SK-N-SH (cell line): ENCODE results near the gene MAP3K4. TPM values are rescaled to one million over a fixed set of nuclear protein-coding genes. Genes with fewer than 3 reads are reported as not detected.

Source experiments
- CTCF ChIA-PET: fragments of 300-600, 350-600 bp; formaldehyde crosslinking; extraction: SDS; loops from one replicate; lab custom pipeline; 2021; lab: Yijun Ruan, JAX
- POLR2A ChIA-PET: fragments of 350-600 bp; sonication (Branson Sonifier 250); formaldehyde crosslinking; extraction: SDS; loops from one replicate; lab custom pipeline; 2020; ENCODE audit warnings: antibody characterized with exemption, inconsistent platforms; lab: Yijun Ruan, JAX
- DNase-seq: peaks from one replicate; pipeline ENCODE4 v3.0.0; 2012
- H2AFZ ChIP-seq: fragments of 200-600 bp; sonication (generic); 2 replicates; pipeline ENCODE4 v1.8.1; 2016; ENCODE audit warnings: antibody characterized with exemption, mild to moderate bottlenecking, low read depth
- H3F3A ChIP-seq: fragments of 200-600 bp; sonication (generic); replicated peaks from 2 replicates; pipeline ENCODE3; 2016; ENCODE audit warnings: antibody characterized with exemption, mild to moderate bottlenecking; ENCODE audit not compliant: insufficient read depth
- H3K27ac ChIP-seq, 2 experiments: fragments of 200-500 bp in 1 of 2; fragments of 200-600 bp in 1 of 2; sonication (Bioruptor generic) in 1 of 2; sonication (generic), shearing (Covaris generic) in 1 of 2; 2 replicates each; pipeline versions ENCODE4 v1.5.1 to v1.6.1; 2014 to 2016; ENCODE audit warnings: low read depth in 2 of 2, inconsistent platforms in 1 of 2, low read length in 1 of 2, mild to moderate bottlenecking in 1 of 2, mixed read lengths in 1 of 2
- H3K27me3 ChIP-seq: fragments of 200-600 bp; sonication (generic), shearing (Covaris generic); 2 replicates; pipeline ENCODE4 v1.6.1; 2016; ENCODE audit warnings: mixed run types; ENCODE audit not compliant: insufficient read depth
- H3K36me3 ChIP-seq, 2 experiments: fragments of 200-500 bp in 1 of 2; fragments of 200-600 bp in 1 of 2; sonication (Bioruptor generic) in 1 of 2; sonication (generic) in 1 of 2; replicated peaks in 1 of 2; 2 replicates each; pipeline versions ENCODE3 to v1.5.1; 2014 to 2016; ENCODE audit warnings: low read length in 1 of 2, mild to moderate bottlenecking in 1 of 2; ENCODE audit not compliant: insufficient read depth in 2 of 2, control insufficient read depth in 1 of 2
- H3K4me1 ChIP-seq, 2 experiments: fragments of 200-500 bp in 1 of 2; fragments of 200-600 bp in 1 of 2; sonication (Bioruptor generic) in 1 of 2; sonication (generic), shearing (Covaris generic) in 1 of 2; 2 replicates each; pipeline versions ENCODE4 v1.5.1 to v1.6.1; 2014 to 2016; ENCODE audit warnings: low read depth in 1 of 2, low read length in 1 of 2, mixed run types in 1 of 2; ENCODE audit not compliant: insufficient read depth in 2 of 2, control insufficient read depth in 1 of 2
- H3K4me2 ChIP-seq: fragments of 200-600 bp; sonication (generic), shearing (Covaris generic); 2 replicates; pipeline ENCODE4 v1.6.1; 2017; ENCODE audit warnings: mixed run types
- H3K4me3 ChIP-seq, 2 experiments: fragments of 200-500 bp in 1 of 2; fragments of 200-600 bp in 1 of 2; sonication (Bioruptor generic) in 1 of 2; sonication (generic), shearing (Covaris generic) in 1 of 2; 2 replicates each; pipeline versions ENCODE4 v1.5.1 to v1.8.1; 2014 to 2016; ENCODE audit warnings: low read depth in 2 of 2, inconsistent platforms in 1 of 2, low read length in 1 of 2, mild to moderate bottlenecking in 1 of 2, mixed read lengths in 1 of 2, moderate library complexity in 1 of 2
- H3K79me2 ChIP-seq: fragments of 200-600 bp; sonication (generic); 2 replicates; pipeline ENCODE4 v1.8.1; 2017; ENCODE audit warnings: mild to moderate bottlenecking; ENCODE audit not compliant: insufficient read depth
- H3K9ac ChIP-seq: fragments of 200-600 bp; sonication (generic); 2 replicates; pipeline ENCODE4 v1.6.1; 2017; ENCODE audit warnings: mixed run types
- H3K9me2 ChIP-seq: fragments of 200-600 bp; sonication (generic); 2 replicates; pipeline ENCODE4 v1.6.1; 2017; ENCODE audit warnings: mixed run types
- H3K9me3 ChIP-seq: fragments of 200-600 bp; sonication (generic); 2 replicates; pipeline ENCODE4 v1.6.1; 2017; ENCODE audit warnings: mixed run types, mild to moderate bottlenecking, moderate library complexity
- H4K20me1 ChIP-seq: fragments of 200-600 bp; sonication (generic); 2 replicates; pipeline ENCODE4 v1.6.1; 2017; ENCODE audit warnings: mild to moderate bottlenecking, mixed run types; ENCODE audit not compliant: insufficient read depth
- CHD2 ChIP-seq: fragments of 150-350 bp; IDR thresholded peaks from 2 replicates; pipeline ENCODE4 v1.6.1; 2018; ENCODE audit warnings: low read length; ENCODE audit not compliant: partially characterized antibody
- ELF1 ChIP-seq: IDR thresholded peaks from 2 replicates; pipeline ENCODE4 v1.4.0; 2012
- FOXJ3 ChIP-seq: sonication (generic); formaldehyde crosslinking; IDR thresholded peaks from 2 replicates; pipeline ENCODE4 v1.5.1; 2020; ENCODE audit warnings: mild to moderate bottlenecking, missing genetic modification reagents
- FOXM1 ChIP-seq: IDR thresholded peaks from 2 replicates; pipeline ENCODE4 v1.4.0; 2012; ENCODE audit warnings: low read depth, mild to moderate bottlenecking
- GABPA ChIP-seq: IDR thresholded peaks from 2 replicates; pipeline ENCODE4 v1.4.0; 2012; ENCODE audit warnings: low read depth, mild to moderate bottlenecking
- GATA2 ChIP-seq: sonication (generic); formaldehyde crosslinking; IDR thresholded peaks from 2 replicates; pipeline ENCODE4 v1.5.0; 2020; ENCODE audit warnings: mild to moderate bottlenecking, missing genetic modification reagents
- JUND ChIP-seq: IDR thresholded peaks from 2 replicates; pipeline ENCODE4 v1.4.0; 2012
- MEF2A ChIP-seq: IDR thresholded peaks from 2 replicates; pipeline ENCODE4 v1.4.0; 2012; ENCODE audit warnings: low read depth, borderline replicate concordance
- MXI1 ChIP-seq: IDR thresholded peaks from 2 replicates; pipeline ENCODE4 v1.6.1; 2012; ENCODE audit warnings: mild to moderate bottlenecking, low read depth, low read length, improper control_type of control experiment
- POLR2AphosphoS5 ChIP-seq: IDR thresholded peaks from 2 replicates; pipeline ENCODE4 v1.6.1; 2012; ENCODE audit warnings: low read depth, low read length
- RAD21 ChIP-seq: IDR thresholded peaks from 2 replicates; pipeline ENCODE4 v1.6.1; 2012; ENCODE audit warnings: mild to moderate bottlenecking, low read length
- RCOR1 ChIP-seq: fragments of 150-350 bp; IDR thresholded peaks from 2 replicates; pipeline ENCODE4 v1.6.1; 2017; ENCODE audit warnings: antibody characterized with exemption, low read length
- SIN3A ChIP-seq: IDR thresholded peaks from 2 replicates; pipeline ENCODE4 v1.6.1; 2012; ENCODE audit warnings: low read depth, mild to moderate bottlenecking, low read length, moderate library complexity, borderline replicate concordance
- SMC3 ChIP-seq: IDR thresholded peaks from 2 replicates; pipeline ENCODE4 v1.6.1; 2012; ENCODE audit warnings: low read depth, low read length, improper control_type of control experiment
- TEAD4 ChIP-seq: IDR thresholded peaks from 2 replicates; pipeline ENCODE4 v1.4.0; 2012; ENCODE audit warnings: mild to moderate bottlenecking, borderline replicate concordance; ENCODE audit not compliant: insufficient read depth
- WGBS: methylation state at CpG from one replicate; pipeline ENCODE4 v1.1.6; 2017; ENCODE audit warnings: low lambda C conversion rate; 5-methylcytosine and 5-hydroxymethylcytosine counted together
- polyA plus RNA-seq, 3 experiments: library from polyadenylated mRNA; depleted of rRNA; stranded (reverse); fragments of >200 nt; gene quantifications; 2 replicates each; pipeline ENCODE4 v1.2.3, GENCODE V29; 2012
- TF ChIP-seq, protein P1 (sequence below): fragments of 200-600 bp; sonication (generic); IDR thresholded peaks from 2 replicates; pipeline ENCODE4 v1.6.1; 2017; ENCODE audit warnings: antibody characterized with exemption, mild to moderate bottlenecking, moderate library complexity
- TF ChIP-seq, protein P2 (sequence below): IDR thresholded peaks from 2 replicates; pipeline ENCODE4 v1.4.0; 2012; ENCODE audit warnings: low read depth, borderline replicate concordance
- TF ChIP-seq, protein P3 (sequence below): IDR thresholded peaks from 2 replicates; pipeline ENCODE4 v1.6.1; 2012; ENCODE audit warnings: mild to moderate bottlenecking, low read depth, low read length, moderate library complexity
- TF ChIP-seq, protein P4 (sequence below): fragments of 150-350 bp; IDR thresholded peaks from 2 replicates; pipeline ENCODE4 v1.6.1; 2017; ENCODE audit warnings: antibody characterized with exemption, low read length, low read depth, borderline replicate concordance
- TF ChIP-seq, protein P5 (sequence below): IDR thresholded peaks from 2 replicates; pipeline ENCODE4 v1.4.0; 2012; ENCODE audit warnings: low read depth

MAP3K4 gene
- polyA plus RNA-seq, 1 of the 3 experiments (the other 2 are of a cell fraction) = 6.8 TPM

DNA sequence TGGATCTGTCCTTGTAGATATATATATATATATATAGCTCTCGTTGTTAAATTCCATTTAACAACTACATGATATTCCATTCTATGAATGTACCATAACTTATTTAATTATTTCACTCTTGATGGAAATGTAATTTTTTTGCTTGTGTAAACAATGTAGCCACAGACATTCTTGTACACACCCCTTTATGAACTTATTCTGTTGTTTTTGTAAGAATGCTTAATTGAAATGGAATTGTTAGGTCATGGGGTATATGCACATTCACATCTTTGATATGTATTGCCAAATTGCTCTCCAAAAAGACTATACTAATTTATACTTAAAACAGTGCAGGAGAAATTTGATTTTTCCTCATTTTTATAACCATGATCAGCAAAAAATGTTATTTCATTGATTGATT lies 67.2 kb downstream of the MAP3K4 start:
- H2AFZ ChIP-seq = no peak overlapping the region
- CTCF ChIA-PET = no interaction called here
- no peak overlapping the region for H3K27ac ChIP-seq
- no peak overlapping the region for H3K4me2 ChIP-seq
- H3K4me1 ChIP-seq = no peaks in the 10 kb centered on the region; a peak in 1 of 4 replicates
- no peaks in the 10 kb centered on the region for H3K27me3 ChIP-seq
- no peak overlapping the region for H3K4me3 ChIP-seq
- DNase-seq = no peak
- H3K79me2 ChIP-seq = peaks cover 9% of the 10 kb centered on the region; the same call in 1 of the 2 replicates
- no peaks in the 10 kb centered on the region for H3F3A ChIP-seq
- TF ChIP-seq SMC3 (no peak), MXI1 (no peak), RCOR1 (no peak), TEAD4 (no peak)
- TF ChIP-seq, protein P1, sequence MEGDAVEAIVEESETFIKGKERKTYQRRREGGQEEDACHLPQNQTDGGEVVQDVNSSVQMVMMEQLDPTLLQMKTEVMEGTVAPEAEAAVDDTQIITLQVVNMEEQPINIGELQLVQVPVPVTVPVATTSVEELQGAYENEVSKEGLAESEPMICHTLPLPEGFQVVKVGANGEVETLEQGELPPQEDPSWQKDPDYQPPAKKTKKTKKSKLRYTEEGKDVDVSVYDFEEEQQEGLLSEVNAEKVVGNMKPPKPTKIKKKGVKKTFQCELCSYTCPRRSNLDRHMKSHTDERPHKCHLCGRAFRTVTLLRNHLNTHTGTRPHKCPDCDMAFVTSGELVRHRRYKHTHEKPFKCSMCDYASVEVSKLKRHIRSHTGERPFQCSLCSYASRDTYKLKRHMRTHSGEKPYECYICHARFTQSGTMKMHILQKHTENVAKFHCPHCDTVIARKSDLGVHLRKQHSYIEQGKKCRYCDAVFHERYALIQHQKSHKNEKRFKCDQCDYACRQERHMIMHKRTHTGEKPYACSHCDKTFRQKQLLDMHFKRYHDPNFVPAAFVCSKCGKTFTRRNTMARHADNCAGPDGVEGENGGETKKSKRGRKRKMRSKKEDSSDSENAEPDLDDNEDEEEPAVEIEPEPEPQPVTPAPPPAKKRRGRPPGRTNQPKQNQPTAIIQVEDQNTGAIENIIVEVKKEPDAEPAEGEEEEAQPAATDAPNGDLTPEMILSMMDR = no peak
- TF ChIP-seq, protein P2, sequence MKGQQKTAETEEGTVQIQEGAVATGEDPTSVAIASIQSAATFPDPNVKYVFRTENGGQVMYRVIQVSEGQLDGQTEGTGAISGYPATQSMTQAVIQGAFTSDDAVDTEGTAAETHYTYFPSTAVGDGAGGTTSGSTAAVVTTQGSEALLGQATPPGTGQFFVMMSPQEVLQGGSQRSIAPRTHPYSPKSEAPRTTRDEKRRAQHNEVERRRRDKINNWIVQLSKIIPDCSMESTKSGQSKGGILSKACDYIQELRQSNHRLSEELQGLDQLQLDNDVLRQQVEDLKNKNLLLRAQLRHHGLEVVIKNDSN = no peak
- H3K9me3 ChIP-seq = no peaks in the 10 kb centered on the region
- H3K9ac ChIP-seq = no peak overlapping the region
- POLR2A ChIA-PET = no interaction called here
- no peaks in the 10 kb centered on the region for H3K9me2 ChIP-seq
- H3K36me3 ChIP-seq = peaks cover 0 to 2% of the 10 kb centered on the region in 2 experiments
- no peaks in the 10 kb centered on the region for H4K20me1 ChIP-seq
- WGBS = 88% methylated on average over 1 of the region's 1 CpG

DNA sequence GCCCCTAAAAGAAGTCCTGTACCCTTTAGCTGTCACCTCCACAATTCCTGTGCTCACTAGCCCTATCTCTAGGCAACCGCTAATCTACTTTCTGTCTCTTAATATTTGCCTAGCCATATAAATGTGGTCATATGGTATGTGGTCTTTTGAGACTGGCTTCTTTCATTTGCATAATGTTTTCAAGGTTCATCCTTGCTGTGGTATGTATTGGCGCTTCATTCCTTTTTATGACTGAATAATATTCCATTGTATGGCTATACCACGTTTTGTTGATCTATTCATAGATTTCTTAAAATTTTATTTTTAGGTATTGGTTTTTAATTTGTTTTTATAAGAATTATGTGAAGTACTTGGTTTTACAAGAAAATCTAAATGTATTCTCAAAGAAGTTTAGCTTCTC lies 70.0 kb downstream of the MAP3K4 start:
- H3K4me1 ChIP-seq = peaks cover 0 to 6% of the 10 kb centered on the region in 2 experiments; a peak in 2 of 4 replicates
- WGBS = 94% methylated on average over 3 of the region's 3 CpGs
- POLR2A ChIA-PET = no interaction called here

More for the DNA sequence above, 70.0 kb downstream of the MAP3K4 start:
- no peak overlapping the region for H3K9ac ChIP-seq
- H3K9me2 ChIP-seq = no peaks in the 10 kb centered on the region
- H3K27ac ChIP-seq = no peak overlapping the region
- H3K36me3 ChIP-seq = no peaks in the 10 kb centered on the region
- H2AFZ ChIP-seq = no peak overlapping the region
- CTCF ChIA-PET = interaction anchor here (0.6 kb wide), 1 partner anchor 25 kb away, joined by 3 read pairs; no protein-coding TSS in a partner anchor
- no peak overlapping the region for H3K4me2 ChIP-seq
- TF ChIP-seq GATA2 (CRISPR knock-in tag) (no peak), POLR2AphosphoS5 (no peak), MXI1 (no peak), JUND (no peak), FOXJ3 (no peak), MEF2A (no peak), FOXM1 (no peak), ELF1 (no peak), GABPA (no peak), SIN3A (no peak), RAD21 (no peak), TEAD4 (no peak), CHD2 (no peak)
- TF ChIP-seq, protein P3, sequence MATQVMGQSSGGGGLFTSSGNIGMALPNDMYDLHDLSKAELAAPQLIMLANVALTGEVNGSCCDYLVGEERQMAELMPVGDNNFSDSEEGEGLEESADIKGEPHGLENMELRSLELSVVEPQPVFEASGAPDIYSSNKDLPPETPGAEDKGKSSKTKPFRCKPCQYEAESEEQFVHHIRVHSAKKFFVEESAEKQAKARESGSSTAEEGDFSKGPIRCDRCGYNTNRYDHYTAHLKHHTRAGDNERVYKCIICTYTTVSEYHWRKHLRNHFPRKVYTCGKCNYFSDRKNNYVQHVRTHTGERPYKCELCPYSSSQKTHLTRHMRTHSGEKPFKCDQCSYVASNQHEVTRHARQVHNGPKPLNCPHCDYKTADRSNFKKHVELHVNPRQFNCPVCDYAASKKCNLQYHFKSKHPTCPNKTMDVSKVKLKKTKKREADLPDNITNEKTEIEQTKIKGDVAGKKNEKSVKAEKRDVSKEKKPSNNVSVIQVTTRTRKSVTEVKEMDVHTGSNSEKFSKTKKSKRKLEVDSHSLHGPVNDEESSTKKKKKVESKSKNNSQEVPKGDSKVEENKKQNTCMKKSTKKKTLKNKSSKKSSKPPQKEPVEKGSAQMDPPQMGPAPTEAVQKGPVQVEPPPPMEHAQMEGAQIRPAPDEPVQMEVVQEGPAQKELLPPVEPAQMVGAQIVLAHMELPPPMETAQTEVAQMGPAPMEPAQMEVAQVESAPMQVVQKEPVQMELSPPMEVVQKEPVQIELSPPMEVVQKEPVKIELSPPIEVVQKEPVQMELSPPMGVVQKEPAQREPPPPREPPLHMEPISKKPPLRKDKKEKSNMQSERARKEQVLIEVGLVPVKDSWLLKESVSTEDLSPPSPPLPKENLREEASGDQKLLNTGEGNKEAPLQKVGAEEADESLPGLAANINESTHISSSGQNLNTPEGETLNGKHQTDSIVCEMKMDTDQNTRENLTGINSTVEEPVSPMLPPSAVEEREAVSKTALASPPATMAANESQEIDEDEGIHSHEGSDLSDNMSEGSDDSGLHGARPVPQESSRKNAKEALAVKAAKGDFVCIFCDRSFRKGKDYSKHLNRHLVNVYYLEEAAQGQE = no peak
- TF ChIP-seq, protein P4, sequence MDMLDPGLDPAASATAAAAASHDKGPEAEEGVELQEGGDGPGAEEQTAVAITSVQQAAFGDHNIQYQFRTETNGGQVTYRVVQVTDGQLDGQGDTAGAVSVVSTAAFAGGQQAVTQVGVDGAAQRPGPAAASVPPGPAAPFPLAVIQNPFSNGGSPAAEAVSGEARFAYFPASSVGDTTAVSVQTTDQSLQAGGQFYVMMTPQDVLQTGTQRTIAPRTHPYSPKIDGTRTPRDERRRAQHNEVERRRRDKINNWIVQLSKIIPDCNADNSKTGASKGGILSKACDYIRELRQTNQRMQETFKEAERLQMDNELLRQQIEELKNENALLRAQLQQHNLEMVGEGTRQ = no peak
- TF ChIP-seq, protein P5, sequence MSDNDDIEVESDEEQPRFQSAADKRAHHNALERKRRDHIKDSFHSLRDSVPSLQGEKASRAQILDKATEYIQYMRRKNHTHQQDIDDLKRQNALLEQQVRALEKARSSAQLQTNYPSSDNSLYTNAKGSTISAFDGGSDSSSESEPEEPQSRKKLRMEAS = no peak
- H4K20me1 ChIP-seq = no peaks in the 10 kb centered on the region
- no peak overlapping the region for H3K4me3 ChIP-seq
- H3K79me2 ChIP-seq = peaks cover 18% of the 10 kb centered on the region; the same call in 1 of the 2 replicates
- H3F3A ChIP-seq = no peaks in the 10 kb centered on the region
- no peaks in the 10 kb centered on the region for H3K27me3 ChIP-seq
- DNase-seq = no peak
- H3K9me3 ChIP-seq = no peaks in the 10 kb centered on the region
